Stimulated activated CD8-positive, alpha-beta memory T cell treated with anti-CD3 and anti-CD28 coated beads, Interleukin-12 subunit alpha, Interleukin-12 subunit beta, amount 100 ng/mL, for 24 hours (primary cell): ENCODE data around the gene ZNF281.
"Not testable (repeated sequence)": the region's sequence is repeated elsewhere in the genome, so short reads cannot be mapped to it uniquely, and the experiment has no call there.

ENCODE experiments used
- DNase-seq: peaks from one replicate; pipeline ENCODE4 v3.0.0-alpha.2; 2020; ENCODE audit errors: extremely low read depth

ZNF281 gene, protein sequence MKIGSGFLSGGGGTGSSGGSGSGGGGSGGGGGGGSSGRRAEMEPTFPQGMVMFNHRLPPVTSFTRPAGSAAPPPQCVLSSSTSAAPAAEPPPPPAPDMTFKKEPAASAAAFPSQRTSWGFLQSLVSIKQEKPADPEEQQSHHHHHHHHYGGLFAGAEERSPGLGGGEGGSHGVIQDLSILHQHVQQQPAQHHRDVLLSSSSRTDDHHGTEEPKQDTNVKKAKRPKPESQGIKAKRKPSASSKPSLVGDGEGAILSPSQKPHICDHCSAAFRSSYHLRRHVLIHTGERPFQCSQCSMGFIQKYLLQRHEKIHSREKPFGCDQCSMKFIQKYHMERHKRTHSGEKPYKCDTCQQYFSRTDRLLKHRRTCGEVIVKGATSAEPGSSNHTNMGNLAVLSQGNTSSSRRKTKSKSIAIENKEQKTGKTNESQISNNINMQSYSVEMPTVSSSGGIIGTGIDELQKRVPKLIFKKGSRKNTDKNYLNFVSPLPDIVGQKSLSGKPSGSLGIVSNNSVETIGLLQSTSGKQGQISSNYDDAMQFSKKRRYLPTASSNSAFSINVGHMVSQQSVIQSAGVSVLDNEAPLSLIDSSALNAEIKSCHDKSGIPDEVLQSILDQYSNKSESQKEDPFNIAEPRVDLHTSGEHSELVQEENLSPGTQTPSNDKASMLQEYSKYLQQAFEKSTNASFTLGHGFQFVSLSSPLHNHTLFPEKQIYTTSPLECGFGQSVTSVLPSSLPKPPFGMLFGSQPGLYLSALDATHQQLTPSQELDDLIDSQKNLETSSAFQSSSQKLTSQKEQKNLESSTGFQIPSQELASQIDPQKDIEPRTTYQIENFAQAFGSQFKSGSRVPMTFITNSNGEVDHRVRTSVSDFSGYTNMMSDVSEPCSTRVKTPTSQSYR

DNA sequence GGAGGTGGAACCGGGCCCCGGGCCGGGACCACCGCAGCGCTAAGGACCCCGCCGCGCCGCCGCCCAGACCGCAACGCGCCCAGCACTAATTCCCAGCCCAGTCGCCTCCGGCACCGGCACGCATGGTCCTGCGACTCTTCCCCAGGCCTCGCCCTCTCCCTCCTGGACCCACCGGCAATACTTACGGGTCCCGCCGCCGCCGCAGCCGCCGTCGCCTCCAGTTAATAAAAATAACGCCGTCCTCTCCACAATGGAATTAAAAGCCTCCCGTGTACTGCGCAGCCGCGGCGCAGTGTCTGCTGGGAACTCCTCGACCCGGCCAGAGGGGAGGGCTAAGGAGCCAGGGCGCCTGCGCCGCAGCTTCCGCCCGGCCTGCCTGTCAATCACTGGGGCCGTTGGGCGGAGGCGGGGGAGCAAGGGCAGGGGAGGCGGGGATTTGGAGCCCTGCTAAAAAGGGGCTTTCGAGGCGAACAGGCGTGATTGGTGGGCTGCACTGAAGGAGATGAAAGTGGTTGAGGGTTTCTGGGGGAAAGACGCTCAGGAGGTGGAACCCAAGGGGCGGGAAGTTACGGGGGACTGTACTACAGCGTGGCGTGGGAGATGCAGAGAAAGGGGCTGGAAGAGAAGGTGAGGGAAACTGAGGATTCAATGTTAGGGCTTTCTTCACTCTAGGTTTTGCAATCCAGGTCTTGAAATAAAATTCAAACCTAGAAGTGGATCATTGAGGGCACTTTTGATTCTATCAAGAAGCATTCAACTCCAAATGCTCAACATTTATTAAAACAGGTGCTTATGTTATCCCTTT is at the start of gene ZNF281:
TSS of gene ZNF281 (minus strand) at position 276 of the 805 bp plus-strand sequence. CDS start 331 bp downstream, outside the sequence.
- DNase-seq, result peak; percentile 93

DNA sequence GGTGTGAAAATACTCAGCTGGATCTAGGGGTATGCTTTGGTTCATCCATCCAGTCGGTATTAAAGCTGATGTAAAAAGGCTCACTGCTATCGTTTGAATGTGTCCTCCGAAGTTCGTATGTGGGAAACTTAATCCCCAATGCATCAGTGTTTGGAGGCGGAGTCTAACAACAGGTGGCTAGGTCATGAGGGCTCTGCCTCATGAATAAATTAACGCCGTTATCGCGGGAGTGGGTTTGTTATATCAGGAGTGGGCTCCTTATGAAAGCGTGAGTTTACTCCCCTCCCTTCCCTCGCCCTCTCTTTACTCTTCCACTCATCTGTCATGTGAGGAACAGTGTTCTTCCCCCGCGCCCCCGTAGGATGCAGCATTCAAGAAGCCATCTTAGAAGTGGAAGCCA is 48.9 kb upstream of the ZNF281 start:
- no peak for DNase-seq

DNA sequence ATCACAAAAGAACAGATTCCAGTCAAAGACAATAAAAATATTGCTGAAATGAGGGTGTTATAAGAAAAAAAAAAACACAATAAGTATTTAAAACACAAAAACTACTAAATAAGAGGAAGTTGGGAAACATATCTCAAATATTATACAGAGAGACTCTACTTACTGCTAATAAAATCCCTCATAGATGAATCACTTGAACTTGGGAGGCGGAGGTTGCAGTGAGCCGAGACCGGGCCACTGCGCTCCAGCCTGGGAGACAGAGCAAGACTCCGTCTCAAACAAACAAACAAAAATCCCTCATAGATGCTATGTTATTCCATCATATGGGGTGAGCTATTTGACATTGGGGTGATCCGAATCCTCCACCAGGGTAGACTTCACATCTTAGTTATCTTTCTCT is 48.0 kb upstream of the ZNF281 start:
- DNase-seq, result no peak

DNA sequence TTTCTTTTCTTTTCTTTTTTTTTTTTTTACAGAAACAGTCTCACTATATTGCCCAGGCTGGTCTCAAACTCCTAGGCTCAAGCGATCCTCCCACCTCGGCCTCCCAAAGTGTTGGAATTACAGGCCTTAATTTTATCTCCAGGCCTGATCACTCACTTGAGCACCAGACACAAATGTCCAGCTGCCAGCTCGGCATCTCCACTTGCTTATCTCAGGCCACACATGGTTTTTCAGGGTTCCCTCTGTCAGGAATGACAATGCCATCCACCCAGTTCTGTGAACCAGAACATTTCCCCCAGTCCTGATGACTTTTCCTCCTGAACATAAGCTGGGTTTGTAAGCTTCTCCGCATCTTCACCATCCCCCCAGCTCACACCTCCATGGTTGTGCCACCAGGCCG is 44.6 kb upstream of the ZNF281 start:
- no peak for DNase-seq

DNA sequence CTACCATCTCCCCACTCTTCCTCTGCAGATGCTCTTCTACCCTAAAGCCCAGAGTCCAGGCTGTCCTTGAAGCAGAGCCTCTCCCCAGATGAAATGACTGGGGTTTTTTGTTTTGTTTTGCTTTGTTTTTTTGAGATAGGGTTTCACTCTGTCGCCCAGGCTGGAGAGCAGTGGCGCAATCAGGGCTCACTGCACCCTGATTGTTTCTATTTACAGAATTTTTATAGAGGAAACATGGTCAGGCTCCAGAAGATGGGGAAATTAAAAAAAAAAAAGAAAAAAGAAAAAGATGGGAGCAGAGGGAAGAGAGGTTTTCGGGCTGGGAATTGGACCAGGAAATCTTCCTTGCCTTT is 43.7 kb upstream of the ZNF281 start:
- DNase-seq, result no peak

DNA sequence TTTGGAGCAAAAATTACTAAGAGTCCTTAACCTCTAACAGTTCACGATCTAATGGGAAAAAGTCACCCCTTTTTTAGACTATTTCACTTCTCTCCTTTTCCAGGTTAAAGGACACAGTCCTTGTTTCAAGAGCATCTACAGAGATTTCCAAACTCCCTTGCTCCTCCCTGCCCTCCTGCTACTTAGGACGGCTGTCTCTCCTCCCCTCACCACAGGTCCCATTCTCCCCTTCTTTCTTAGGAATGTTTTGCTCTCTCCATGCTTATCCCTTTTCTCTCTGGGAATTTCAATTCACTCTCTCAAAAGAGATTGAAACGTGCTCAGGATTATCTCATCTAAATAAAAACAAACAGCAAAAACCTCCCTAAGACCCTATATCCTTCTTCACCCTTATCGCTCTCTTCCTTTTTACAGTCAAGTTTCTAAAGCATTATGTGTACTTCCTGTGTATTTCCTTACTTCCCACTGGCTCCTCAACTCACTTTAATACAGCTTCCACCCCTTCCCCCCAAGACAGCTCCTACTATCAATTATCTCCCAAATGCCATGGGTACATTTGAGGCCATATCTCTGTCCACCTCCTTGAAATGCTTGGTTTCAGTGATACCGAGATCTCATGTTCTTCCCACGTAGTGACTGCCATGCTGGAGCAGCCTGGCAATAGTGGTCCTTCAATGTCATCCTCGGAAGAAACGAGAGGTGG is 43.2 kb upstream of the ZNF281 start:
- DNase-seq, result no peak

DNA sequence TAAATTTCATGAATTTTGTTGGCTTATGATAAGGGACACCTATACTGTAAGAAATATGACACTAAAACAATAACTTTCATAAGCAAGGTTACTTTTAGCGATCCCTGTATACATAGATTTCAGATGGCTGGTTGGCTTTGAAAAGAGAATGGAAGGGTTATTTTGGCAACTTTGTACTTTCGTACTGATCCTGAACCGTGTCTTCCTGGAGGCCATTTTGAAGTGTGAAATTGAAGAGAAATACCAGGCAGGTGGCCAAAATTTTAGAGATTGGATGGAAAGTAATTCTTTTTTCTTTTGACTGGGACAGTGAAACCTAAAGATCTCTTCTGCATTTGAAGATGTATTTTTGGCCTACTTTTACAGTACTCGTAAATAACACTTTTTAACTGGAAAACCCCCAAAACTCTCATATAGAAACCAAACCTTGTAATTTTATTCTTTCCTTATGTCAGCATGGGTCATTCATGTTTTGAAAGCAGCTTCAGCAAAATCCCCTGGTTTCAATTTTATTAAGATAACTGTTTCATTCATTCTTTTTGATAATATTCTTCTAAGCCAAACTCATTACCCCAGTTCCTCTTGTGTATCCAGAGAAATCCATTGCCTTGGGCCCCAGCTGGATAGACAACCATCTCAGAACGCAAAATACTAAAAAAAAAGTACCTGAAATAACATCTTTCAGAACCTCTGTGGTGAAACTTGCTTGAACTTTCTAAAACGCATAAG is 38.4 kb upstream of the ZNF281 start:
- no peak for DNase-seq

DNA sequence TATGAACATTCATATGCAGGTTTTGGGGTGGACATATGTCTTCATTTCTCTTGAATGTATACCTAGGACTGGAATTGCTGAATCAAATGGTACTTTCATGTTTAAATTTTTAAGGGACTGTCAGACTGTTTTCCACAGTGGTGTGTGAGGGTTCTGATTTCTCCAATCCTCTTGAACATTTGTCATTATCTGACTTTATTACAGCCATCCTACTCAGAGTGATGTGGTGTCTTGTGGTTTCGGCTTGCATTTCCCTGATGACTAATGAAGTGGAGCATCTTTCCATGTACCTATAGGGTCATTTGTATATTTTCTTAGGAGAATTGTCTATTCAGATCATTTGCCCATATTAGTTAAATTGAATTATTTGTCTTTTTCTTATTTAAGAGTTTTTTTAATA is 35.4 kb upstream of the ZNF281 start:
- DNase-seq, result no peak

DNA sequence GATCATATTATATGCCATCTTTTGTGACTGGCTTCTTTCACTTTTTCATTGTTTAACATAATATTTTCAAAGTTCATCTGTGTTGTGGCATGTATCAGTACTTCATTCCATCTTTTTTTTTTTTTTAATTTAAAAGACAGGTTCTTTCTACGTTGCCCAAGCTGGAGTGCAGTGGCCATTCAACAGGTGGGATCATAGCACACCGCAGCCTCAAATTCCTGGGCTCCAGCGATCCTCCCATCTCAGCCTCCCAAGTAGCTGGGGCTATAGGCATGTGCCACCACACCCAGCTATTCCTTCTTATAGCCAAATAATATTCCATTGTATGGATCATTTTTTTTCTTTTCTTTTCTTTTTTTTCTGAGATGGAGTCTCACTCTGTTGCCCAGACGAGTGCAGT is 34.6 kb upstream of the ZNF281 start:
- DNase-seq, result no peak

DNA sequence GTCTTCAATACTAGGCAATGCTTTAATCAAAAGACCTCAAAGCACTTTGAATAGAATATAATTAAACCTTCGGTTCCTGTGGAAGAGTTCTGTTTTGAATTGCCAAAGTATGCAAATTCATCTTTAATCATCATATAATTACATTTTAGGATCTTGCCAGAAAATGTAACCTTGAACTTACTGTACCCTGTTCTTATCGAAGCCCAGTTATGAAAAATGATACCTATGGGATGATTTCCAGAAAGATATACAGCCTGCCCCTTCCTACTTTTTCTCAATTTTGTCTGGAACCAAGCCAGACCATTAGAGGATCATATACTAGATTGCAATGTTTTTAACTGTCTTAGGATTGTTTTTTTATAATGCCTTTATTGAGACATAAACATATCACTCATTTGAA is 34.0 kb upstream of the ZNF281 start:
- no peak for DNase-seq

DNA sequence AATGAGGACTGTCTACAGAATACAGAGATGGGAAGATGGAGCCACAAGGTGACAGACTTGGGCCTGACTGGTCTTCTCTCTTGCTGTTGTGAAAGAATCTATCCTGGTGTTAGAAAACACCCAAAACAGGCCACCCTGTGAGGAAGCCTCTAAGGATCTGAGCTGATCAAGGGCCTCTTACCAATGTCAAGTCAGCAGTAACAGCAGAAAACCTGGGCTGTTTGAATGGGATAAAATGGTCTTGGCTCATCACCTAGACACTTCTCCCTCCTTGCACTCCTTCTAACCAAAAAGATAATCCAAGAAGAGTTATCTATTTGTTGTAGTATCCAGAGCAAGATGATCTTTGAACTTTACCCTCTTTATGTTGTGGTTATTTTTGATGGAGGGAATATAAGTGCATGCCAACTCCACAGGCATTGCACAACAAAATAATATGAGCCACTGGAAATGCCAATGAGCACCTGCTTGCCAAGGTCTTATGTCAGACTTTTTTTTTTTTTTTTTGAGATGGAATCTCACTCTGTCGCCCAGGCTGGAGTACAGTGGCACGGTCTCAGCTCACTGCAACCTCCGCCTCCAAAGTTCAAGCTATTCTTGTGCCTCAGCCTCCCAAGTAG is 32.8 kb upstream of the ZNF281 start:
- DNase-seq, result no peak

DNA sequence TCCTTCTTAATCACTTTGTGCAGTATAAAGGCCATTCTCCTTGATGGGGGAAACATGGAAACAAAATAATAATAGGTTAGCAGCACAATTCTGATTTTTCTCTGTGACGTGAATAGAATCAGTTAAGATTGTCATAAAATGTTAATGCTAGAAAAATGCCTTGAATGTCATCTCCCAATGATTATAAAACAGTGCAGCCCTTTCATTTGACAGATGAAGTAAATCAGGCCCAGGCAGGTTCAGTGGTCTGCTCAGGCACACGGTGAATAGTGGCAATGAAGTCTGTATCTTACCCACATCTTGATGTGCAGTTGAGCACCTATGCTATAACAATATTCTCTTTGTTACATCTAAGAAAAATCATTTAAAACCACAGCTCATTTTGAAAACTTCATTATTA is 32.2 kb upstream of the ZNF281 start:
- no peak for DNase-seq

DNA sequence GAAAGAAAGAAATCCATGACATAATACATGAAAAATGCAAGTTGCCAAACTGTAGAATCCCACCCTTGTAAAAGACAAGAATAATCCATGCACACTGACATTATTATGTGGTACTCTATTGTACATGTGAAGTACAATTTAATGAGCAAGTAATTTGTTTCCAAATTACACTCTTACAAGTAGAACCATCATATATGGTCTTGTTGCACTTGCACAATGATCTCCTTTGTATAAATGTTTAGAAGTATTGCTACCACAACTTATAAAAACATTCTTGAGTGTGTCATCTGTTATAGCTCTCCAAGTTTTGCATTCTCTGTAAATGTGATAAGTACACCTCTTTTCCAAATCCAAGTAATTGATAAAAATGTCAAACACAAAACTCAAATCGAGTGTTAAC is 29.1 kb upstream of the ZNF281 start:
- DNase-seq, result no peak

DNA sequence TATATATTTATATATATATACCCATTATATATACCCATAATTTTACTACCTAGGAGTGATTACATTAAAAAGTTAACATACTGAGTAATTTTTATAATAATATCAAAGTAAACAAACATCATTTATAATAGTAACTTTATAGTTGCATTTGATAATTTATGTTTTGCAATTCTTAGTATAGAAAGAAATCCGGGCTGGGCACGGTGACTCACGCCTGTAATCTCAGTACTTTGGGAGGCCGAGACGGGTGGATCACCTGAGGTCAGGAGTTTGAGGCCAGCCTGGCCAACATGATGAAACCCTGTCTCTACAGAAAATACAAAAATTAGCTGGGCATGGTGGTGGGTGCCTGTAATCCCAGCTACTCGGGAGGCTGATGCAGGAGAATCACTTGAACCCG is 28.6 kb upstream of the ZNF281 start:
- DNase-seq, result not testable (repeated sequence)

DNA sequence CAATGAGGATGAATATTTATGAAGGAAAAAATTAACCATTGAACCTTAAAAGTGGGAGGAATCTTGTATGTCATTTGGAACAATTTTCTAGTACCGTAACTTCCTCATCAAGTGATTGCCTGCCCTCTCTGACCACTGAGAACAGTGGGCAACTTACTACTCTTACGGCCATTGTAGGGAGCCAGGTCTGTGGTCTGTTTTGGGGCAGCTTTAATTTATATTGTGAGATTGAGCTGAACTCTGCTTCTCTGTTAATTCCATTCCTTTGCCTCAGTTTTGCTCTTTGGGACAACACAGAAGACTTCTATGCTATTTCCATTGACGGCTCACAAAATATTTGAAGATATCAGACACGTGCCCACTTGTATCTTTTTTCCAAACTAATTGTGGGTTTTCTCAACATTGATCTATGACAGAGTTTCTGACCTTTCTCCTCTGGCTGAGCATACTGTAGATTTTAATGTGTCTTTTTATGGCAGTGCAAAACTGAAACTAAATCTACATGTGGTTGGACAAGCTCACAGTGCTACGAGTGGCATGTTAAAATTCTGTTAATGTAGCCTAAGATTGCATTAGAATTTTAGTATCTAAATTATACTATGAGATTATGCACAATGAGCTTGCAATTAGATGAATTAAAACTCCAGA is 27.8 kb upstream of the ZNF281 start:
- DNase-seq, result no peak

DNA sequence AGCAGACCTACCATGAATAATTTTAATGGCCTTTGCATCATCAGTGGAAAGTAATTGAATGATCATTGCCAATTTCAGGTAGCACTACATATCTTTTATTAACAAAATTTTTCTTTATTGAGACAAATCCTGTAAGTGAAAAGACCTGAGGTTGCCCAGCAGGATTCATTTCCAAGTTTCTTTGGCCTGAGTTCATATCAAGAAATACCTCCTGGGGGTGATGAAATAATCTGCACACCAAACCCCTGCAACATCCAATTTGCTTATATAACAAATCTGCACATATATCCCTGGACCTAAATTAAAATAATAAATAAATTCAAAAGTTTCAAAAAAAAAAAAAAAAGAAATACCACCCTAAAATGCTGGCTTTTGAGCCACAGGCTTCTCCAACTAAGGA is 27.3 kb upstream of the ZNF281 start:
- DNase-seq, result no peak

DNA sequence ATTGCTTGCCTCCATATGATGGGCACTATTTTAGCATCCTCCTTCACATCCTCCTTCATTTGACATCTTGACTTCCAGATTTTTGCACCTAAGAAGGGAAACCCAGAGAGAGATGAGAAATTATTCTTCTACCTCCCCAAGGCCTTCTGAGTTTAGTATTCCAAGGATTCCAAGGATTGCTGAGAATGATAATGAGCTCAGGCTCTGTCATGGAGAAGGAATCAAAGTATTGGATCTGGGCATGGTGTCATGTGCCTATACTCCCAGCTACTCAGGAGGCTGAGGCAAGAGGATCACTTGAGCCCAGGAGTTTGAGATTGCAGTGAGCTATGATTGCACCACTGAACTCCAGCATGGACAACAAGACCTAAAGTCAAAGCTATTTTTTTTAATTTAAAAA is 26.6 kb upstream of the ZNF281 start:
- DNase-seq, result no peak

DNA sequence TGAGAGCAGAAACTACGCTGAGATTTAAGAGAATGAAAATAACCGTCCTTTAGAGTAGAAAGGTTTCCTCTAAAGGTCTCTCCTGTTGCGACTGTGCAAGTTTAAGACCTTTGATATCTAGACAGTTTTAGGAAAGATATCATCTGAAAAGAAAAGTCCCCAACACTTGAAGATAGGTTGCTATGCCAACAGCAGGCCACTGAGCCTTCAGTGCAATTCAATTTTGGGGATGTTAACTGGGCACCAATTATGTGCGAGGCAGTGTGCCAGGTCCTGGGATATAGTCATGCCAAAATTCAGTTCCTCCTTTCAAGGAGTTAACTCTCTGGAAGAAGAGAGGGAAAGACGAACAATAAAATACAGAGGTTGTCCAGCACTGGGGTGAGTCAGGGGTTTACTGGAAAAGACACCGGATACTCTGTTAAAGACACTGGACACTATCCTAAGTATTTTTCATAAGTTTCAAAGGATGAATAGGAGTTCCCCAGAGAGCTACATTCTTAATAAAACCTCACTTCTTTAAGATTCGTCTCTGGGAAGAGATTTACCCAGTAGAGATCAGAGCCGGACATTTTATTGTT is 25.5 kb upstream of the ZNF281 start:
- no peak for DNase-seq

DNA sequence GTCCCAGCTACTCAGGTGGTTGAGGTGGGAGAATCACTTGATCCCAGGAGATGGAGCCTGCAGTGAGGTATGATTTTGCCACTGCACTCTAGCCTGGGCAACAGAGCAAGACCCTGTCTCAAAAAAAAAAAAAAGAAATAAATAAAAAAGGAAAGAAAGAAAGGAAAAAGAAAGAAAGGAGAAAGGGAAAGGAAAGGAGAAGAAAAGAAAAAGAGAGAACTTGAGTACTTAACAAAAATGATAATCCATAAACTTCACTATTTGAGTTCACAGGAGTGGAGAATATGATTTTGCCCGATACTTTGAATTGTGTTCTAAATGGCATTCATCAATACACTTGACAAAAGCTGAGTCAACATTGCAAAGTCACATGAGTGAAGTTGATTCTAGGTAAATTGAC is 23.8 kb upstream of the ZNF281 start:
- DNase-seq, result no peak

DNA sequence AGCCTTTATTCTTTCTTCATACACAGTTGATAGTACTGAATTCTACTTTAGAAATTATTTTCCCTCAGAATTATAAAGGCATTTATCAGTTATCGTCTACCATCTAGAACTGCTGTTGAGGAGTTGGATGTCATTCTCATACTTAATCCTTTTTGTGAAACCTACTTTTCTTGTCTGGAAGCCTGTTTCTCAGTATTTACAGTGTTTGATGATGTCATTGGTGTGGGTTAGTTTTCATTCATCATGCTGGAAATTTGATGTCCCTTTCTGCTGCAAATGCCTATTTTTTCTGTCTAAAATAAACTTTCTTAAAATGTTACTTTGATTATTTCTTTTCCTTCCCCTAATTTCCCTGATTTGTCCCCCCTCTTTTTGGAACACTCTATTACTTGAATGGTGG is 22.8 kb upstream of the ZNF281 start:
- no peak for DNase-seq
